Measurements from ENCODE around the gene MBD6. TPM values are rescaled to one million over a fixed set of nuclear protein-coding genes. Genes with fewer than 3 reads are reported as not detected.

The MBD6 gene, protein sequence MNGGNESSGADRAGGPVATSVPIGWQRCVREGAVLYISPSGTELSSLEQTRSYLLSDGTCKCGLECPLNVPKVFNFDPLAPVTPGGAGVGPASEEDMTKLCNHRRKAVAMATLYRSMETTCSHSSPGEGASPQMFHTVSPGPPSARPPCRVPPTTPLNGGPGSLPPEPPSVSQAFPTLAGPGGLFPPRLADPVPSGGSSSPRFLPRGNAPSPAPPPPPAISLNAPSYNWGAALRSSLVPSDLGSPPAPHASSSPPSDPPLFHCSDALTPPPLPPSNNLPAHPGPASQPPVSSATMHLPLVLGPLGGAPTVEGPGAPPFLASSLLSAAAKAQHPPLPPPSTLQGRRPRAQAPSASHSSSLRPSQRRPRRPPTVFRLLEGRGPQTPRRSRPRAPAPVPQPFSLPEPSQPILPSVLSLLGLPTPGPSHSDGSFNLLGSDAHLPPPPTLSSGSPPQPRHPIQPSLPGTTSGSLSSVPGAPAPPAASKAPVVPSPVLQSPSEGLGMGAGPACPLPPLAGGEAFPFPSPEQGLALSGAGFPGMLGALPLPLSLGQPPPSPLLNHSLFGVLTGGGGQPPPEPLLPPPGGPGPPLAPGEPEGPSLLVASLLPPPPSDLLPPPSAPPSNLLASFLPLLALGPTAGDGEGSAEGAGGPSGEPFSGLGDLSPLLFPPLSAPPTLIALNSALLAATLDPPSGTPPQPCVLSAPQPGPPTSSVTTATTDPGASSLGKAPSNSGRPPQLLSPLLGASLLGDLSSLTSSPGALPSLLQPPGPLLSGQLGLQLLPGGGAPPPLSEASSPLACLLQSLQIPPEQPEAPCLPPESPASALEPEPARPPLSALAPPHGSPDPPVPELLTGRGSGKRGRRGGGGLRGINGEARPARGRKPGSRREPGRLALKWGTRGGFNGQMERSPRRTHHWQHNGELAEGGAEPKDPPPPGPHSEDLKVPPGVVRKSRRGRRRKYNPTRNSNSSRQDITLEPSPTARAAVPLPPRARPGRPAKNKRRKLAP
- 63.3 and 66.8 TPM in 2 replicates for total RNA-seq

DNA sequence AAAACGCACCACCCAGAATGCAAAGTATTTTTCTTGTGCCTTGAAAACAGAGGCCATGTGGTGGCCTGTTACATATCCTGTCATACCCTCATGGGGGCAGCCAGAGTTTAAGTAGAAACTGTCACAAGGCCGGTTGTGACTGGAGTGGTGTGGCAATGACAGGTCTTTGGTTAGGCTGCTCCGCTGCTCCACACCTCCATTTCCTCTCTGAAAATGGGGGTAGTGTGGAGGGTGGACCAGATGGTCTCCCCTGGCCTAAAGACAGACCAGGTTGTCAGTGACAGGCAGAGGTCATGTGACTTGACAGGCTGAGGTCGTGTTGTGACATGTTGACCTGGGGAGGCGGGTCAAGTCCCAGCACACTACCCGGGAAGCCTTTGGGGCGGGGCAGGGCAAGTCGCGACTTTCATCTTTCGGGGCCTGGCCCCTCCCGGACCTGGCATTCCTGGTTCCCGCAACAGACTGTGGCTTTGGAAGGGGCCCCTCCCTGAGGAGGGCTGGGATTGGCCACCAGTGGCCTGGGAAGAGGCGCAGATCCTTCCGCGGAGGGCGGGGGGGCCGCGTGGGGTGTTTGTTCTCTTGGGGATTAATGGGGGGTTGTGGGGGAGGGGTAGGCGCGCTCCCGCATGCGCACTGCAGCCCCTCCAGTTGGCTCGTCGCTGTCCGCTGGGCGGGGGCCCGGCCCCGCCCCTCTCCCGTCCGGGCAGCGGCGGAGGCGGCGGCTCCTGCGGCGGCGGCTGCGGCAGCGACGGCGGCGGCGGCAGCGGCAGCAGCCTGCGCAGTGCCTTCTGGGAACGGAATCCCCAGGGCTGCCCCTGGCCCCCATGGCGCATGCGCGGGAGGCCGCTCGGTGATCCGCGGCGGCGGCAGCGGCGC lies at the start of gene MBD6:
MBD6 (plus strand) TSS at position 814 of the 876 bp plus-strand sequence. CDS start 1,480 bp downstream, outside the sequence.
- Mint-ChIP-seq H3K4me3 (peak within 1 kb of the TSS; percentile 97), H3K27ac (peak within 1 kb of the TSS; percentile 100), H3K27me3 (ENCODE audit: insufficient read depth) (no peaks in the 10 kb centered on the region), H3K9me3 (no peaks in the 10 kb centered on the region), H3K4me1 (ENCODE audit: low read depth) (peaks cover 54% of the 10 kb centered on the region), H3K36me3 (ENCODE audit: low read depth) (peaks cover 32% of the 10 kb centered on the region)
- peak; percentile 92 for DNase-seq (ENCODE audit: low spot score)
- intact Hi-C loops (cut with micrococcal nuclease), result loop anchor here (1.0 to 5.0 kb wide), 9 partner anchors 25 to 1595 kb away; partner anchors contain the start of genes ATP23, CDK4, CTDSP2 and DCTN2

DNA sequence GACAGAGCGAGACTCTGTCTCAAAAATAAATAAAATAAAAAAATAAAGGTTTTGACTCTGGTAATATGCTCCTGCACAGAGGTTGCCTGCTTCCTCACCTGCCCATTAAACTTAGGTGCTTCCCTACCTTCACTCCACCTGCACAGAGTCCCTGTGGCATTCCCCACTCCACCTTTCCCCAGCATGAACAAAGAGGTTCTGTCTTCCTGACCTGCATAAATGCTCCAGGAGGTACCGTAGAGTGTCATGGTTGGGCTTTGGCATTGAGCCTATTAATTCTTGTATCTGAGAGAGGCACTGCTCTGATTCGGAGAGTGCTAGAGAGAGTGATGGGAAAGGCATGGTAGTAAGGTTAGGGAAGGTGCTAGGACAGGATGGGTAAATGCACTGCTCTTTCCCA lies 49.2 kb upstream of the MBD6 start:
- intact Hi-C loops (cut with micrococcal nuclease), result no loop called here
- peaks cover 48% of the 10 kb centered on the region for H3K36me3 Mint-ChIP-seq (ENCODE audit: low read depth)
- no peak for DNase-seq (ENCODE audit: low spot score)
- H3K27ac Mint-ChIP-seq, result no peak overlapping the region
- H3K27me3 Mint-ChIP-seq (ENCODE audit: insufficient read depth), result no peaks in the 10 kb centered on the region
- no peaks in the 10 kb centered on the region for H3K9me3 Mint-ChIP-seq
- H3K4me1 Mint-ChIP-seq (ENCODE audit: low read depth), result peaks cover 25% of the 10 kb centered on the region
- no peak overlapping the region for H3K4me3 Mint-ChIP-seq

DNA sequence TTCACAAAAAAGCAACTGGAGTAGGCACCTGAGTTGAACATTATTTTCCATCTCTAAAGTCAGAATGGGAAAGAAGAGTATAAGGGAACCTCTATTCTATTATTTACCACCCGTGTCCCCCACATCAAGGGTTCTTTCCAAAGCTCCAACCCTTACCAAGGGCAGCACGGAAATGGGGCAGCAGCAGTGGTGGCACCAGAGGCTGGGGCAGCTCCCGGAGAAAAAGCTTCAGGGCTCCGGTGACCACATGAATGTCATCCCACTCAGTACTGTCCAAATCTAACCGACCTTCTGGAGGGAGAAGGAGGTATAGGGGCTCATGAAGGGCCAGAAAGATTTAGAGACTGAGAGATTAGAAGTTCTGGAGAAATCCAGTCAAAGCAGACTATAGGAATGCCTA lies 48.7 kb upstream of the MBD6 start:
- H3K4me1 Mint-ChIP-seq (ENCODE audit: low read depth), result peaks cover 30% of the 10 kb centered on the region
- peaks cover 50% of the 10 kb centered on the region for H3K36me3 Mint-ChIP-seq (ENCODE audit: low read depth)
- H3K27me3 Mint-ChIP-seq (ENCODE audit: insufficient read depth), result no peaks in the 10 kb centered on the region
- intact Hi-C loops (cut with micrococcal nuclease), result no loop called here
- peak overlapping the region; percentile 59 for H3K27ac Mint-ChIP-seq
- peak overlapping the region; percentile 82 for H3K4me3 Mint-ChIP-seq
- DNase-seq (ENCODE audit: low spot score), result no peak
- no peaks in the 10 kb centered on the region for H3K9me3 Mint-ChIP-seq

DNA sequence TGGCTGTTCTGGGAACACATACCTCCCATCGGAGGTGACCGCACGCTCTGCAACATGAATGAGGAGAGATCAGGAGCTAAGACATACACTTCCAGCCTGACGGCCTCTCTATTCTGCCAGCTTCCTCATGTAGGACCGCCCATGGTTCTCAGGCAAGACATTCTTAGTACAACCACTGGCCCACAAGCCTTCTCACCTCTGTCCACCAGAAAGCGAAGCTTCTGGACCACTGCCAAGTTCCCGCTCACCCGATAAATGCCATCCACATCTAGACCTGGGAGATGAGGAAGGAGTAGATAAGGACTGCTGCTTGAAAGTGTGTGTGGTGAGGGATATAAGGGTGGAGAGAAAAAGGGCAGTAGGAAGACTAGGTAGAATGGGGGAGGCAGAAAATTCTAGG lies 48.2 kb upstream of the MBD6 start:
- peaks cover 48% of the 10 kb centered on the region for H3K36me3 Mint-ChIP-seq (ENCODE audit: low read depth)
- H3K27ac Mint-ChIP-seq, result peak overlapping the region; percentile 59
- peak overlapping the region; percentile 82 for H3K4me3 Mint-ChIP-seq
- intact Hi-C loops (cut with micrococcal nuclease), result no loop called here
- peaks cover 36% of the 10 kb centered on the region for H3K4me1 Mint-ChIP-seq (ENCODE audit: low read depth)
- no peaks in the 10 kb centered on the region for H3K27me3 Mint-ChIP-seq (ENCODE audit: insufficient read depth)
- no peaks in the 10 kb centered on the region for H3K9me3 Mint-ChIP-seq
- DNase-seq (ENCODE audit: low spot score), result no peak

DNA sequence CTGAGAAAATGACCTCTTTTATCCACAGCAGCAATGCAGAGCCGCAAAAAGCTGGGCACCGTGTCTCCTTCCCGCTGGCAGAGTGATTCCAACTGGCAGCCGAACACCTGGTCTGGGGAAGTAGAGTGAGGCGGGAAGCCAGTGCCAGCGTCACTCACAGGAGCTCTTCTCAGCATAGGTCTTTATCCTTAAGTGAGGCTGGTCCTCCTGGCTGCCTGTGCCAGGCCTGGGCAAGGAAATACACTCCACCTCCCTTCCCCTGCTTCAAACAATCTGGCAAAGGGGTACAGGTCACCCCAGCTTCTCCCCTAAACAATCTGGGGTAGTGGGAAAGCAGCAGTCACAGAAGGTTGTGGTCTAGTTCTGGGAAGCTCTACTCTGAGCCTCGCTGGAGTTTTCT lies 47.8 kb upstream of the MBD6 start:
- peaks cover 47% of the 10 kb centered on the region for H3K36me3 Mint-ChIP-seq (ENCODE audit: low read depth)
- no peaks in the 10 kb centered on the region for H3K27me3 Mint-ChIP-seq (ENCODE audit: insufficient read depth)
- peak overlapping the region; percentile 82 for H3K4me3 Mint-ChIP-seq
- intact Hi-C loops (cut with micrococcal nuclease), result loop anchor here (5.0 kb wide), 5 partner anchors 117 to 843 kb away; partner anchors contain the start of genes BAZ2A, CTDSP2, OS9 and PIP4K2C
- H3K4me1 Mint-ChIP-seq (ENCODE audit: low read depth), result peaks cover 40% of the 10 kb centered on the region
- H3K9me3 Mint-ChIP-seq, result no peaks in the 10 kb centered on the region
- DNase-seq (ENCODE audit: low spot score), result no peak
- H3K27ac Mint-ChIP-seq, result peak overlapping the region; percentile 59

DNA sequence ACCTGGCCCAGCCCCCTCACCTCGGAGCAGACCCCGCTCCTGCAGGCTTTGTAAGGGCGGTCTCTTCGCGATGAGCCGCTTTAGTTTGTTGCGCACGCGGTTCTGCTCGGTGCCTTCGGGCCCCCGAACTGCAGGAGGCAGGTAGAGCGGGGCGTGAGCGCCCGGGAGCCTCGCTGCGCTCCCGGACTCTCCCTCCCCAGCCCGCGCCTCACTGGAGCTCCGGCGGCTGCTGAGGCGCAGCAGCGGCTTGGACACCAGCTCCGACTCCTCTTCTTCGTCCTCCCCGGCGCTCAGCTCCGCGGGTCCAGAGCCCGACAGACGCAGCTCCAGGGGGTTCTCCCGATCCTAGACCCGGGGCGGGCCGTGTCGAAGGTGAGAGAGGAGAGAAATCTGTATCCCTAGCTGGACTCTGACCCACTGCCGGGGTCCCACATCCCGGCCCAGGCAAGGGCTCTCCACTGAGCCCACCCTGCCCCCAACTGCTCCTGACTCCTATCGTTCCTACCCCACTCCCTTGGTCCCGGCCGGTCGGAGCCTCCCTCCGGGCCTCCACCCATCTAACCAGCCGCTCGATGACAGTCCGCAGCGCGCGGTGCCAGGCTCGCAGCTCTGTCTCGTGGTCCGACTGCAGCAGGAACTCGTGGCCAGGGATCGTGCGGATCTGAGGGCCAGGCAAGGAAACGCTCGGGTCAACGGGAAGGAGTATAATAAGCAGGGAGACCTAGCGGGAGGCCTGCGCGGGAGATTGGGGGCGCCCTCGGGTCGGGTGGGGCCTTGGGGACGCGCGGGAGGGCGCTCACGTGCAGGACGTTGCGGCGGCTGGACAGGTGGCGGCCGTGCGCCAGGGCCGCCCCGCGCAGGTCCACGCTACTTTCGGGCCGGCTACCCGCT lies 47.1 kb upstream of the MBD6 start:
- Mint-ChIP-seq H3K4me1 (ENCODE audit: low read depth) (peaks cover 47% of the 10 kb centered on the region), H3K36me3 (ENCODE audit: low read depth) (peaks cover 47% of the 10 kb centered on the region), H3K27ac (peak overlapping the region; percentile 97), H3K4me3 (peak overlapping the region; percentile 93), H3K27me3 (ENCODE audit: insufficient read depth) (no peaks in the 10 kb centered on the region), H3K9me3 (no peaks in the 10 kb centered on the region)
- intact Hi-C loops (cut with micrococcal nuclease), result loop anchor here (1.0 to 5.0 kb wide), 6 partner anchors 13 to 843 kb away; partner anchors contain the start of genes BAZ2A, CTDSP2, OS9 and PIP4K2C
- no peak for DNase-seq (ENCODE audit: low spot score)

DNA sequence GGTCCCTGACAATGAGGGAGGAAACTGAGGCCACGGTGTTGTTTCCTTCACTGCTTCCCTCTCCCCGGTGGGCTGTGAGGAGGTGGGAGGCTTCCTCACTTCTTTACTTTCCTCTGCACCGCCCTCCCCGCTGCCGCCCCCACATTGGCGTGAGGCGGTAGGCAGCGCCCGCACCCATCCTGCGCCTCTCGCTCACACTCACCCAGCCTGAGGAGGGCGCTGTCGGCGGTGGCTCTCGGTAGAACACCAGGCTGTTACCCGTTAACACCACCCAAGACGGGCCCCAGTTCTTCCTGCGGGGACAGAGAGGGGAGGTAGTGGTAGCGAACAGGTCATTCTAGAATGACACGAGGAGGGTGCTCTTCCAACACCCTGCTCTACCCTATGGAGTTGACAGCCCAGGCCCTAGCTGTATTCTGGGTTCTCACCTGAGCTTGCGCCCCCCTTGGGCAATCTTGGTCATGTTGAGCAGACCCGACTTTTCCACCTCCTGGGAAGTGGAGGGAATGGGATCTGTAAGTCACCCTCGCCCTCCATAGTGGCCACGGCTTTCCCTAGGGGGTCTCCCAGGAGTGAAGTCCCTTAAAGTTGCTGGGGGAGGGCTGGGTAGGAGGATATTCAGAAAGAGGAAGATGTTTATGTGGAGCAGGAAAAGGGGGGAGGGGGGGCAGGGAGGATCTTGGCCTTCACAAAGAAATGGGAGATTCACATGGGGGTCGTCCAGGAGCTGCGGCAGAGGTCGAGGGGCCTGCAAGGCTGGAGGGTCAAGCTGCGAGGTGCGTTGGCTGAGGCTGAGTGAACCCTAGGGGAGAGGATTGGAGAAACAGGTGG lies 46.2 kb upstream of the MBD6 start:
- Mint-ChIP-seq H3K27me3 (ENCODE audit: insufficient read depth) (no peaks in the 10 kb centered on the region), H3K9me3 (no peaks in the 10 kb centered on the region), H3K27ac (peak overlapping the region; percentile 97), H3K36me3 (ENCODE audit: low read depth) (peaks cover 47% of the 10 kb centered on the region), H3K4me3 (peak overlapping the region; percentile 93), H3K4me1 (ENCODE audit: low read depth) (peaks cover 54% of the 10 kb centered on the region)
- peak; percentile 67 for DNase-seq (ENCODE audit: low spot score)
- intact Hi-C loops (cut with micrococcal nuclease), result loop anchor here (1.0 to 5.0 kb wide), 6 partner anchors 14 to 844 kb away; partner anchors contain the start of genes BAZ2A, CTDSP2, OS9 and PIP4K2C

DNA sequence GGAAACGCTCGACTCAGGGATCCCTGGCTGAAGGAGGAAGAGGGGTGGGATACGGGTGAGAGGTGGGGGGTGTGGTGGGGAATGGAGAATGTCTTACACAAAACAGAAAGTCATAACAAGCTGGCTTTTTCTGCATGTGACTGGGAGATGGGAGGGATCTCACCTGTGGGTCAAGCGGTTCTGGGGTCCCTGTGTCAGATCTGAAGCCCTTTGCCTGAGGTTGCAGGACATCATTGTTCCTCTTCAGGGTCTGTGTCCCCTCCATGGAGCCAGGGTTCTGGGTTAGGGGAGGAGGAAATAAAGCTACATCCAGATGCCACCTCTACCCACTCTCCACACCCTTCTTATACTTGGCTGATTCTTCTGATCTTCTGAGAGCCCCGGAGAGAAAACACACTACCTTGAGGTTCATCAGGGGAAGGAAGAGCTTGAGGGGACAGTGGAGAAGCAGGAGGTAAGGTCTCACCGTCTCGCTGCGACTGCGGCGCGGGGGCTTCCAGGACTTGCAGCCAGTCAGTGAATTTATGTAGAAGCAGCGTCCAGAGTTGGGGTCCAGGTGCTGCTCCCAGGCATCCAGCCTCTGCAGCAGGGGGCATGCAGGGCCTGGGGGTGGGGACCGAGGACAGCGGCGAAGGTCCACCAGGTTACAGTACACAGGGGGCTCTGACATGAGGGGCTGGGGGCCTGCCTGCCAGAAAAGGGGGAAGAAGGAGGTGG lies 45.5 kb upstream of the MBD6 start:
- no peaks in the 10 kb centered on the region for H3K27me3 Mint-ChIP-seq (ENCODE audit: insufficient read depth)
- intact Hi-C loops (cut with micrococcal nuclease), result loop anchor here (1.0 to 5.0 kb wide), 6 partner anchors 15 to 845 kb away; partner anchors contain the start of genes BAZ2A, CTDSP2, OS9 and PIP4K2C
- no peak for DNase-seq (ENCODE audit: low spot score)
- peaks cover 54% of the 10 kb centered on the region for H3K4me1 Mint-ChIP-seq (ENCODE audit: low read depth)
- peak overlapping the region; percentile 93 for H3K4me3 Mint-ChIP-seq
- H3K36me3 Mint-ChIP-seq (ENCODE audit: low read depth), result peaks cover 44% of the 10 kb centered on the region
- peak overlapping the region; percentile 97 for H3K27ac Mint-ChIP-seq
- H3K9me3 Mint-ChIP-seq, result no peaks in the 10 kb centered on the region

DNA sequence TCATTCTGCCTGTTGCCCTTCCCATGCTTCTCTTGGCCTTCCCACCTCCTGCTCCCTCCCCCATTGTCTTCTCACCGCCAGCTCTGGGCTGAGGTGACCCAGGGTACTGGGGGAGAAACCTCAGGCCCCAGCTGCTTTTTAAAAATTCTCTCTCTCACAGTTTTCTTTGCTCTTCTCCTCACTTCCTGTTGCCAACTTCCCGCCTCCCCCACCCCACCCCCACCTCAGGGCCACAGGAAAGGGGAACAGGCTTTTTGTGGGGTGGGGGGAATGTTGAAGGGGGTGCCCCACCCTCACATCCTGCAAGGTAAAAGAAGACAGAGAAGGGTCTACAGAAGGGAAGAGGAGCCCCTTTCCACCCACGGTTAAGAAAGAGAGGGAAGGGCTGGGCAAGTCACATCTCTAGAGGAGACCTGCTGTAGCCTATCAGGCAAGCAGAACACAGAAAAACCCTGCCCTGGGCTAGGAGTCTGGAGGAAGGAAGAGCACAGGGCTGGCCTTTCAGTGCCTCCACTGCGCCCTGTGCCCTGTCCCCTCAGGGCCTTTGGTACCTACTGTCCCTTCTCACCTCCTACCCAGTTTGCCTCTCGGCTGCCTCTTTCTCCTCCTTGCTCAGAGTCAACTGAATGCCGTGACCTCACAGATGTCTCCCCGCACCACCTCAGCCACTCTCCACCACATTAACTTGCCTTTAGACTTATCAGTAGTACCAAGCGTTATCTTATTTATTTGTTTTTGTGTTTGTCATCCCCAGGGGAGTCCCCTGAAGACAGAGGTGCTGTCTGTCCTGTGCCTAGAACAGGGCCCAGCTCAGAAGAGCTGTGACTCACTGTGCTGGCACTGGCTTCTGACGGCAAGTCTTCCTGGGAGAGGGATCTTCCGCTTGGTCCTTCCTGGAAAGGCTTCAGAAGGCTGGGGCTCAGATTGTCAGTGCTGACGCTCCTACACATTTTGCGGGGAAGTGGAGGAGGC lies 44.6 kb upstream of the MBD6 start:
- Mint-ChIP-seq H3K9me3 (no peaks in the 10 kb centered on the region), H3K36me3 (ENCODE audit: low read depth) (peaks cover 36% of the 10 kb centered on the region), H3K27ac (peak overlapping the region; percentile 97), H3K27me3 (ENCODE audit: insufficient read depth) (no peaks in the 10 kb centered on the region), H3K4me1 (ENCODE audit: low read depth) (peaks cover 54% of the 10 kb centered on the region), H3K4me3 (peak overlapping the region; percentile 93)
- intact Hi-C loops (cut with micrococcal nuclease), result loop anchor here (1.0 to 5.0 kb wide), 7 partner anchors 9 to 846 kb away; partner anchors contain the start of genes BAZ2A, CTDSP2, NEMP1 and OS9
- peak; percentile 46 for DNase-seq (ENCODE audit: low spot score)

Data from activated T-helper 1 cell treated with anti-CD3 and anti-CD28 coated beads, Interleukin-12 subunit alpha, Interleukin-12 subunit beta, Interleukin-2, Interleukin-4 antibody, amounts not matched to agents 30 ng/mL and 10 ng/mL and 1 ng/mL, durations not matched to agents 14 hours and 24 hours and 36 hours (primary cell).